Measurements from ENCODE around the gene PIK3R2.

DNA sequence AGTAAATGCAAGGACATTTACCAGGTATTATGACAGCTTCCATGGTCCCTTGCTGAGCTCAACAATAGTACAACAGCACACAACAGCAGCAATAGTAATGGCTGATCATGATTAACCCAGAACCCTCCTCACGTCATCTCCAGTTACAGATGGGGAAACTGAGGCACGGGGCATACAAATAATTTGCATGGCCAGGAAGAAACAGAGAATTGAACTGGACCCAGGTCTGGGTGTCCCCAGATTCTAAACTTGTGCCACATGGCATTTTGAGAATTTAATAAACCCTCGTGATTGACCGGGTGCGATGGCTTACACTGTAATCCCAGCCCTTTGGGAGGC is 48.2 kb upstream of the PIK3R2 start:
- TF ChIP-seq, protein P1, sequence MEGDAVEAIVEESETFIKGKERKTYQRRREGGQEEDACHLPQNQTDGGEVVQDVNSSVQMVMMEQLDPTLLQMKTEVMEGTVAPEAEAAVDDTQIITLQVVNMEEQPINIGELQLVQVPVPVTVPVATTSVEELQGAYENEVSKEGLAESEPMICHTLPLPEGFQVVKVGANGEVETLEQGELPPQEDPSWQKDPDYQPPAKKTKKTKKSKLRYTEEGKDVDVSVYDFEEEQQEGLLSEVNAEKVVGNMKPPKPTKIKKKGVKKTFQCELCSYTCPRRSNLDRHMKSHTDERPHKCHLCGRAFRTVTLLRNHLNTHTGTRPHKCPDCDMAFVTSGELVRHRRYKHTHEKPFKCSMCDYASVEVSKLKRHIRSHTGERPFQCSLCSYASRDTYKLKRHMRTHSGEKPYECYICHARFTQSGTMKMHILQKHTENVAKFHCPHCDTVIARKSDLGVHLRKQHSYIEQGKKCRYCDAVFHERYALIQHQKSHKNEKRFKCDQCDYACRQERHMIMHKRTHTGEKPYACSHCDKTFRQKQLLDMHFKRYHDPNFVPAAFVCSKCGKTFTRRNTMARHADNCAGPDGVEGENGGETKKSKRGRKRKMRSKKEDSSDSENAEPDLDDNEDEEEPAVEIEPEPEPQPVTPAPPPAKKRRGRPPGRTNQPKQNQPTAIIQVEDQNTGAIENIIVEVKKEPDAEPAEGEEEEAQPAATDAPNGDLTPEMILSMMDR (optimal IDR thresholded peaks at IDR 0.05 in 1 of 3, IDR thresholded peaks at IDR 0.05 in 1 of 3, conservative IDR thresholded peaks at IDR 0.05 in 1 of 3; ENCODE audit: extremely low read depth in 1 of 3, insufficient read depth in 2 of 3, low read length in 3 of 3) = no peak
- no peak for TF ChIP-seq EZH2 (IDR thresholded peaks at IDR 0.05; ENCODE audit: low read length)

Measured in keratinocyte (primary cell).